HEK293T (cell line): ENCODE measurements around the gene TMCO4.

ENCODE experiments used
- BHLHE40 ChIP-seq: fragments of 450-650 bp; IDR thresholded peaks from 2 replicates; pipeline ENCODE4 v1.6.1; 2016; ENCODE audit warnings: mild to moderate bottlenecking, moderate library complexity, borderline replicate concordance
- FOXM1 ChIP-seq: fragments of 450-650 bp; IDR thresholded peaks from 2 replicates; pipeline ENCODE4 v1.6.1; 2017; ENCODE audit warnings: mild to moderate bottlenecking, borderline replicate concordance
- SP1 ChIP-seq: fragments of 450-650 bp; IDR thresholded peaks from 2 replicates; pipeline ENCODE4 v1.6.1; 2017
- TARDBP ChIP-seq: fragments of 450-650 bp; IDR thresholded peaks from 2 replicates; pipeline ENCODE4 v1.6.1; 2016
- TF ChIP-seq, protein P1 (sequence below): fragments of 450-650 bp; IDR thresholded peaks from 2 replicates; pipeline ENCODE4 v1.6.1; 2016

GRCh38 chr1:19704247-19705113, 95.2 kb downstream of the TMCO4 start:
- TF ChIP-seq SP1: no peak
- TF ChIP-seq, protein P1, sequence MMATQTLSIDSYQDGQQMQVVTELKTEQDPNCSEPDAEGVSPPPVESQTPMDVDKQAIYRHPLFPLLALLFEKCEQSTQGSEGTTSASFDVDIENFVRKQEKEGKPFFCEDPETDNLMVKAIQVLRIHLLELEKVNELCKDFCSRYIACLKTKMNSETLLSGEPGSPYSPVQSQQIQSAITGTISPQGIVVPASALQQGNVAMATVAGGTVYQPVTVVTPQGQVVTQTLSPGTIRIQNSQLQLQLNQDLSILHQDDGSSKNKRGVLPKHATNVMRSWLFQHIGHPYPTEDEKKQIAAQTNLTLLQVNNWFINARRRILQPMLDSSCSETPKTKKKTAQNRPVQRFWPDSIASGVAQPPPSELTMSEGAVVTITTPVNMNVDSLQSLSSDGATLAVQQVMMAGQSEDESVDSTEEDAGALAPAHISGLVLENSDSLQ: no peak
- no peak for TF ChIP-seq FOXM1
- TF ChIP-seq TARDBP: no peak
- TF ChIP-seq BHLHE40: no peak
